AG04449 (cell line): ENCODE results near the gene SHB.

Experiments
- CTCF ChIA-PET: fragments of 350-600 bp; formaldehyde crosslinking; extraction: SDS; loops from one replicate; lab custom pipeline; 2021; ENCODE audit warnings: antibody characterized with exemption; lab: Yijun Ruan, JAX
- POLR2A ChIA-PET: fragments of 400-600, 350-600 bp; formaldehyde crosslinking; extraction: SDS; loops from one replicate; lab custom pipeline; 2020; ENCODE audit warnings: antibody characterized with exemption, inconsistent platforms; lab: Yijun Ruan, JAX
- DNase-seq: peaks from one replicate; pipeline ENCODE4 v3.0.0-alpha.2; 2010; ENCODE audit warnings: low read depth, low spot score
- H3K4me3 ChIP-seq: 2 replicates; pipeline ENCODE4 v1.5.1; 2011; ENCODE audit warnings: low read depth, mild to moderate bottlenecking, control low read depth, low read length
- TF ChIP-seq, protein P1 (sequence below): IDR thresholded peaks from one replicate; pipeline ENCODE4 v1.5.1; 2011; ENCODE audit warnings: mild to moderate bottlenecking, moderate library complexity, low read length, control low read depth, inconsistent platforms; ENCODE audit not compliant: insufficient read depth; ENCODE audit errors: missing control alignments

The SHB gene

GRCh38 chr9:37997636-37998374, 71.2 kb downstream of the SHB start:
- CTCF ChIA-PET: interaction anchor here (1.0 to 1.4 kb wide), 4 partner anchors 10 to 89 kb away, joined by 3 to 4 read pairs (median 4); no protein-coding TSS in a partner anchor
- no peak overlapping the region for H3K4me3 ChIP-seq
- POLR2A ChIA-PET: interaction anchor here (0.8 to 1.8 kb wide), 2 partner anchors 11 to 12 kb away, joined by 3 to 5 read pairs; no protein-coding TSS in a partner anchor
- no peak for DNase-seq
- TF ChIP-seq, protein P1, sequence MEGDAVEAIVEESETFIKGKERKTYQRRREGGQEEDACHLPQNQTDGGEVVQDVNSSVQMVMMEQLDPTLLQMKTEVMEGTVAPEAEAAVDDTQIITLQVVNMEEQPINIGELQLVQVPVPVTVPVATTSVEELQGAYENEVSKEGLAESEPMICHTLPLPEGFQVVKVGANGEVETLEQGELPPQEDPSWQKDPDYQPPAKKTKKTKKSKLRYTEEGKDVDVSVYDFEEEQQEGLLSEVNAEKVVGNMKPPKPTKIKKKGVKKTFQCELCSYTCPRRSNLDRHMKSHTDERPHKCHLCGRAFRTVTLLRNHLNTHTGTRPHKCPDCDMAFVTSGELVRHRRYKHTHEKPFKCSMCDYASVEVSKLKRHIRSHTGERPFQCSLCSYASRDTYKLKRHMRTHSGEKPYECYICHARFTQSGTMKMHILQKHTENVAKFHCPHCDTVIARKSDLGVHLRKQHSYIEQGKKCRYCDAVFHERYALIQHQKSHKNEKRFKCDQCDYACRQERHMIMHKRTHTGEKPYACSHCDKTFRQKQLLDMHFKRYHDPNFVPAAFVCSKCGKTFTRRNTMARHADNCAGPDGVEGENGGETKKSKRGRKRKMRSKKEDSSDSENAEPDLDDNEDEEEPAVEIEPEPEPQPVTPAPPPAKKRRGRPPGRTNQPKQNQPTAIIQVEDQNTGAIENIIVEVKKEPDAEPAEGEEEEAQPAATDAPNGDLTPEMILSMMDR: no peak

DNA sequence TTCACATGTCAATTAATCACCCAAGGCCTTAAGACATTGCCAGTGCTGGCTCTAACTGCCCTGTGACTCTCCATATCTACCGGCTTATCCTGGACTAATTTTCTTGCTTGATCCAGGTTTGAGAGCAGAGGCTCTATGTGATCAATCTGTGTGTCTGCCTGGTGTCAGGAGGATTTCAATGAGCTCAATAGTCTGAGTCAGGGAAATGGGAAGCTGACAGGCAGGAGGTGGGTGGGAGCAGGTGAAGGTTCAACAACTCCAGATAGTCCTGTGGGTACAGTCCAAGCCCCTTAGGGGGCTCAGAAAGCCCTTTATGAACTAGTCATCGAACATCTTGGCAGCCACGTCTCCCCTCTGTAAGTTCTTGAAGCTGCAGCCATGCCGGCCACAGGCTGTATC, 72.2 kb downstream of the SHB start:
- ChIA-PET CTCF (interaction anchor here (0.9 to 1.5 kb wide), 8 partner anchors 9 to 90 kb away, joined by 3 to 6 read pairs (median 3); partner anchors contain the start of gene SHB), POLR2A (interaction anchor here (0.8 to 1.8 kb wide), 2 partner anchors 12 kb away, joined by 3 to 5 read pairs; no protein-coding TSS in a partner anchor)
- no peak for DNase-seq
- no peak overlapping the region for H3K4me3 ChIP-seq
- TF ChIP-seq, protein P1: no peak

GRCh38 chr9:37995961-37996818, 72.8 kb downstream of the SHB start:
- ChIA-PET POLR2A (interaction anchor here (1.8 kb wide), 1 partner anchor 12 kb away, joined by 5 read pairs; no protein-coding TSS in a partner anchor), CTCF (interaction anchor here (0.7 to 1.5 kb wide), 7 partner anchors 10 to 91 kb away, joined by 3 to 6 read pairs (median 3); partner anchors contain the start of gene SHB)

GRCh38 chr9:37995348-37995737, 73.7 kb downstream of the SHB start:
- POLR2A ChIA-PET: interaction anchor here (0.7 kb wide), 1 partner anchor 10 kb away, joined by 4 read pairs; no protein-coding TSS in a partner anchor
- CTCF ChIA-PET: interaction anchor here (1.2 to 1.4 kb wide), 2 partner anchors 9 to 82 kb away, joined by 3 to 6 read pairs; no protein-coding TSS in a partner anchor
- TF ChIP-seq, protein P1: peak; percentile 1

More at GRCh38 chr9:37995961-37996818, 72.8 kb downstream of the SHB start:
- no peak overlapping the region for H3K4me3 ChIP-seq
- no peak for DNase-seq
- TF ChIP-seq, protein P1: no peak

GRCh38 chr9:37994639-37995347, 74.2 kb downstream of the SHB start:
- no peak for DNase-seq
- POLR2A ChIA-PET: interaction anchor here (0.7 to 1.0 kb wide), 2 partner anchors 10 to 72 kb away, joined by 3 to 4 read pairs; no protein-coding TSS in a partner anchor
- peak overlapping the region; percentile 33 for H3K4me3 ChIP-seq
- TF ChIP-seq, protein P1: no peak
- CTCF ChIA-PET: interaction anchor here (1.1 to 1.2 kb wide), 2 partner anchors 8 to 93 kb away, joined by 3 read pairs; no protein-coding TSS in a partner anchor

More at GRCh38 chr9:37995348-37995737, 73.7 kb downstream of the SHB start:
- DNase-seq: no peak
- H3K4me3 ChIP-seq: peak overlapping the region; percentile 33
